Measurements from ENCODE around the gene C3orf20.

The C3orf20 gene

GRCh38 chr3:14676881-14677280 is 1.9 kb downstream of the C3orf20 start:
- no peak for DNase-seq (ENCODE audit: low read depth, low spot score)
- no peak overlapping the region for H3K4me3 ChIP-seq (ENCODE audit: low read depth, low read length)
- POLR2A ChIA-PET = interaction anchor here (0.7 kb wide), 1 partner anchor 1682 kb away, joined by 3 read pairs; no protein-coding TSS in a partner anchor
- CTCF ChIA-PET = interaction anchor here (1.0 to 9.0 kb wide), 3 partner anchors 10 to 245 kb away, joined by 3 to 272 read pairs (median 20); no protein-coding TSS in a partner anchor
- no peak for TF ChIP-seq CTCF (IDR thresholded peaks at IDR 0.05; ENCODE audit: insufficient read depth, low read length, missing control alignments)

GRCh38 chr3:14678015-14678503 is 3.1 kb downstream of the C3orf20 start:
- TF ChIP-seq CTCF (IDR thresholded peaks at IDR 0.05; ENCODE audit: insufficient read depth, low read length, missing control alignments) = no peak
- POLR2A ChIA-PET = no interaction called here
- H3K4me3 ChIP-seq (ENCODE audit: low read depth, low read length) = no peak overlapping the region
- CTCF ChIA-PET = interaction anchor here (0.9 to 9.0 kb wide), 2 partner anchors 244 to 1020 kb away, joined by 3 to 272 read pairs; no protein-coding TSS in a partner anchor
- no peak for DNase-seq (ENCODE audit: low read depth, low spot score)

- H3K4me3 ChIP-seq (ENCODE audit: low read depth, low read length) = no peak overlapping the region
- DNase-seq (ENCODE audit: low read depth, low spot score) = no peak
- CTCF ChIA-PET = no interaction called here
- TF ChIP-seq CTCF (IDR thresholded peaks at IDR 0.05; ENCODE audit: insufficient read depth, low read length, missing control alignments) = no peak
- POLR2A ChIA-PET = no interaction called here
Measured at GRCh38 chr3:14680115-14680514, 5.2 kb downstream of the C3orf20 start.

GRCh38 chr3:14680716-14681115 is 5.8 kb downstream of the C3orf20 start:
- no peak for TF ChIP-seq CTCF (IDR thresholded peaks at IDR 0.05; ENCODE audit: insufficient read depth, low read length, missing control alignments)
- CTCF ChIA-PET = interaction anchor here (1.6 kb wide), 1 partner anchor 240 kb away, joined by 5 read pairs; no protein-coding TSS in a partner anchor
- no peak for DNase-seq (ENCODE audit: low read depth, low spot score)
- POLR2A ChIA-PET = no interaction called here
- no peak overlapping the region for H3K4me3 ChIP-seq (ENCODE audit: low read depth, low read length)

GRCh38 chr3:14684447-14684846 is 9.5 kb downstream of the C3orf20 start:
- TF ChIP-seq CTCF (IDR thresholded peaks at IDR 0.05; ENCODE audit: insufficient read depth, low read length, missing control alignments) = no peak
- ChIA-PET POLR2A (no interaction called here), CTCF (interaction anchor here (1.8 kb wide), 1 partner anchor 237 kb away, joined by 5 read pairs; no protein-coding TSS in a partner anchor)
- no peak for DNase-seq (ENCODE audit: low read depth, low spot score)
- no peak overlapping the region for H3K4me3 ChIP-seq (ENCODE audit: low read depth, low read length)

- no peak for DNase-seq (ENCODE audit: low read depth, low spot score)
- no peak overlapping the region for H3K4me3 ChIP-seq (ENCODE audit: low read depth, low read length)
- POLR2A ChIA-PET = no interaction called here
Measured at GRCh38 chr3:14685179-14685578, 10.2 kb downstream of the C3orf20 start.

More at GRCh38 chr3:14685179-14685578, 10.2 kb downstream of the C3orf20 start:
- TF ChIP-seq CTCF (IDR thresholded peaks at IDR 0.05; ENCODE audit: insufficient read depth, low read length, missing control alignments) = no peak
- CTCF ChIA-PET = interaction anchor here (1.8 kb wide), 1 partner anchor 236 kb away, joined by 5 read pairs; no protein-coding TSS in a partner anchor
